WTC11 (cell line): Measurements from ENCODE around the gene GPR143.

Experiments
- CREB1 ChIP-seq: sonication (generic); formaldehyde crosslinking; IDR thresholded peaks from 2 replicates; pipeline ENCODE4 v1.8.0; 2023; ENCODE audit warnings: mild to moderate bottlenecking, missing genetic modification reagents
- CTCF ChIP-seq: fragments of 200-600 bp; IDR thresholded peaks from 2 replicates; pipeline ENCODE4 v1.8.0; 2022; ENCODE audit warnings: antibody characterized with exemption
- MLX ChIP-seq: sonication (generic); formaldehyde crosslinking; IDR thresholded peaks from 2 replicates; pipeline ENCODE4 v1.8.1; 2023; ENCODE audit warnings: mild to moderate bottlenecking, missing genetic modification reagents, moderate library complexity
- NR2C2 ChIP-seq: sonication (generic); formaldehyde crosslinking; IDR thresholded peaks from 2 replicates; pipeline ENCODE4 v1.8.0; 2022; ENCODE audit warnings: mild to moderate bottlenecking, missing genetic modification reagents
- NR3C1 ChIP-seq: sonication (generic); formaldehyde crosslinking; conservative IDR thresholded peaks from 2 replicates; pipeline ENCODE4 v1.8.1; 2023; ENCODE audit warnings: low read depth, mild to moderate bottlenecking, missing genetic modification reagents
- ZNF263 ChIP-seq: sonication (generic); formaldehyde crosslinking; IDR thresholded peaks from 2 replicates; pipeline ENCODE4 v1.8.1; 2022; ENCODE audit warnings: low read depth, mild to moderate bottlenecking, moderate library complexity, missing genetic modification reagents
- ZNF281 ChIP-seq: sonication (generic); formaldehyde crosslinking; IDR thresholded peaks from 2 replicates; pipeline ENCODE4 v1.8.0; 2023; ENCODE audit warnings: mild to moderate bottlenecking, missing genetic modification reagents
- TF ChIP-seq, protein P1 (sequence below): sonication (generic); formaldehyde crosslinking; IDR thresholded peaks from 2 replicates; pipeline ENCODE4 v1.8.0; 2022; ENCODE audit warnings: mild to moderate bottlenecking, missing genetic modification reagents
- TF ChIP-seq, protein P2 (sequence below): fragments of 250-450 bp; sonication (Bioruptor Pico); IDR thresholded peaks from 2 replicates; pipeline ENCODE4 v1.9.0; 2021; ENCODE audit warnings: moderate library complexity, mild to moderate bottlenecking, inconsistent platforms, borderline replicate concordance

DNA sequence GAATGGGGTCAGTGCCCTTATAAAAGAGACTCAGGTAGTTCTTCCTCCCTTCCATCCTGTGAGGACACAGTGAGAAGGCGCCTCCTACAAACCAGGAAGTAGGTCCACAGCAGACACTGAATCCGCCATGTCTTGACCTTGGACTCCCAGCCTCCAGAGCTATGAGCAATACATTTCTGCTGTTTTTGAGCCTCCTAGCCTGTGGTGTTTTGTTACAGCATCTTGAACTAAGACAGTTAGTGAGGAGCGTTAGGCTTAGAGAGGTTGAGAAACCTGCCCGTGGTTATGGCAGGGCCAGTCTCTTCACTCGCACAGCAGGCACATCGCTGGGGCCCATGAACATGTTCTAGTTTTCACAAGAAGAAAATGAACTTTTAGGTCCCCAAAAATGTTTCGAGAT lies 40.3 kb upstream of the GPR143 start:
- TF ChIP-seq, protein P1, sequence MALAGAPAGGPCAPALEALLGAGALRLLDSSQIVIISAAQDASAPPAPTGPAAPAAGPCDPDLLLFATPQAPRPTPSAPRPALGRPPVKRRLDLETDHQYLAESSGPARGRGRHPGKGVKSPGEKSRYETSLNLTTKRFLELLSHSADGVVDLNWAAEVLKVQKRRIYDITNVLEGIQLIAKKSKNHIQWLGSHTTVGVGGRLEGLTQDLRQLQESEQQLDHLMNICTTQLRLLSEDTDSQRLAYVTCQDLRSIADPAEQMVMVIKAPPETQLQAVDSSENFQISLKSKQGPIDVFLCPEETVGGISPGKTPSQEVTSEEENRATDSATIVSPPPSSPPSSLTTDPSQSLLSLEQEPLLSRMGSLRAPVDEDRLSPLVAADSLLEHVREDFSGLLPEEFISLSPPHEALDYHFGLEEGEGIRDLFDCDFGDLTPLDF: no peak
- TF ChIP-seq CTCF (no peak), NR3C1 (CRISPR knock-in tag) (no peak), MLX (CRISPR knock-in tag) (no peak), ZNF263 (no peak), NR2C2 (CRISPR knock-in tag) (no peak), ZNF281 (no peak), CREB1 (no peak)
- TF ChIP-seq, protein P2, sequence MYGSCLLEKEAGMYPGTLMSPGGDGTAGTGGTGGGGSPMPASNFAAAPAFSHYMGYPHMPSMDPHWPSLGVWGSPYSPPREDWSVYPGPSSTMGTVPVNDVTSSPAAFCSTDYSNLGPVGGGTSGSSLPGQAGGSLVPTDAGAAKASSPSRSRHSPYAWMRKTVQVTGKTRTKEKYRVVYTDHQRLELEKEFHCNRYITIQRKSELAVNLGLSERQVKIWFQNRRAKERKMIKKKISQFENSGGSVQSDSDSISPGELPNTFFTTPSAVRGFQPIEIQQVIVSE: no peak
